Fibroblast of lung (primary cell): ENCODE data around the gene KLHL2. TPM values are rescaled to one million over a fixed set of nuclear protein-coding genes. Genes with fewer than 3 reads are reported as not detected.

Experiments used
- DNase-seq, 2 donors: peaks; one replicate each; pipeline versions ENCODE4 v3.0.0 to v3.0.0-alpha.2; 2010; ENCODE audit warnings: low read depth in 2 of 2
- H2AFZ ChIP-seq: 2 replicates; pipeline ENCODE4 v1.5.1; 2012; ENCODE audit warnings: low read length, control low read depth, inconsistent platforms
- H3K27ac ChIP-seq: 2 replicates; pipeline ENCODE4 v1.5.1; 2011; ENCODE audit warnings: low read length, control low read depth; ENCODE audit not compliant: insufficient read depth
- H3K27me3 ChIP-seq: 2 replicates; pipeline ENCODE4 v1.5.1; 2011; ENCODE audit warnings: mild to moderate bottlenecking, low read length; ENCODE audit not compliant: control insufficient read depth, insufficient read depth
- H3K36me3 ChIP-seq: 2 replicates; pipeline ENCODE4 v1.5.1; 2011; ENCODE audit warnings: low read length; ENCODE audit not compliant: control insufficient read depth, insufficient read depth
- H3K4me1 ChIP-seq: 2 replicates; pipeline ENCODE4 v1.5.1; 2011; ENCODE audit warnings: low read length; ENCODE audit not compliant: control insufficient read depth, insufficient read depth; ENCODE audit errors: extremely low read depth
- H3K4me2 ChIP-seq: 2 replicates; pipeline ENCODE4 v1.5.1; 2011; ENCODE audit warnings: low read length, control low read depth; ENCODE audit not compliant: insufficient read depth; ENCODE audit errors: extremely low read depth
- H3K4me3 ChIP-seq, 4 experiments: fragments of 200-600 bp in 1 of 4; sonication (generic) in 1 of 4; replicated peaks in 1 of 4; 2 replicates each; pipeline ENCODE4 v1.5.1; 2011 to 2016; ENCODE audit warnings: low read length in 4 of 4, low read depth in 3 of 4, mild to moderate bottlenecking in 3 of 4, control low read depth in 2 of 4, inconsistent platforms in 1 of 4, mixed read lengths in 1 of 4; ENCODE audit not compliant: insufficient read depth in 1 of 4; ENCODE audit errors: control extremely low read depth in 1 of 4
- H3K79me2 ChIP-seq: 2 replicates; pipeline ENCODE4 v1.5.1; 2012; ENCODE audit warnings: mild to moderate bottlenecking, low read length, inconsistent platforms; ENCODE audit not compliant: control insufficient read depth, insufficient read depth
- H3K9ac ChIP-seq: 2 replicates; pipeline ENCODE4 v1.5.1; 2011; ENCODE audit warnings: mild to moderate bottlenecking, low read length, control low read depth; ENCODE audit not compliant: insufficient read depth
- H3K9me3 ChIP-seq: 2 replicates; pipeline ENCODE4 v1.5.1; 2012; ENCODE audit warnings: low read depth, low read length; ENCODE audit not compliant: control insufficient read depth, insufficient read depth
- H4K20me1 ChIP-seq: 2 replicates; pipeline ENCODE4 v1.5.1; 2011; ENCODE audit warnings: low read length; ENCODE audit not compliant: control insufficient read depth, insufficient read depth; ENCODE audit errors: extremely low read depth
- EZH2 ChIP-seq: IDR thresholded peaks from 2 replicates; pipeline ENCODE4 v1.5.1; 2012; ENCODE audit warnings: low read length, control low read depth, mild to moderate bottlenecking; ENCODE audit errors: missing control alignments
- polyA plus RNA-seq, 2 donors: library from polyadenylated mRNA; depleted of rRNA in 1 of 2; stranded (reverse) in 1 of 2; unstranded in 1 of 2; fragments of >200 nt; gene quantifications; 2 replicates each; pipeline ENCODE4 v1.2.1, GENCODE V29; 2011 to 2012; ENCODE audit warnings: missing spikeins in 1 of 2
- total RNA-seq: library from RNA; depleted of rRNA; stranded (reverse); fragments of >200 nt; gene quantifications from 2 replicates; pipeline ENCODE4 v1.2.1, GENCODE V29; 2014
- TF ChIP-seq, protein P1 (sequence below), 2 donors: IDR thresholded peaks in 1 of 2; conservative IDR thresholded peaks in 1 of 2; 1 replicate in 1 of 2; 2 replicates in 1 of 2; pipeline ENCODE4 v1.5.1; 2011 to 2012; ENCODE audit warnings: low read length in 2 of 2, control low read depth in 1 of 2, inconsistent platforms in 1 of 2, low read depth in 1 of 2, mild to moderate bottlenecking in 1 of 2

The KLHL2 gene
- total and polyA plus RNA-seq, 2 donors (not counting 1 experiment from before 2014, with no cell fraction given), result 14.5 to 26.1 TPM

DNA sequence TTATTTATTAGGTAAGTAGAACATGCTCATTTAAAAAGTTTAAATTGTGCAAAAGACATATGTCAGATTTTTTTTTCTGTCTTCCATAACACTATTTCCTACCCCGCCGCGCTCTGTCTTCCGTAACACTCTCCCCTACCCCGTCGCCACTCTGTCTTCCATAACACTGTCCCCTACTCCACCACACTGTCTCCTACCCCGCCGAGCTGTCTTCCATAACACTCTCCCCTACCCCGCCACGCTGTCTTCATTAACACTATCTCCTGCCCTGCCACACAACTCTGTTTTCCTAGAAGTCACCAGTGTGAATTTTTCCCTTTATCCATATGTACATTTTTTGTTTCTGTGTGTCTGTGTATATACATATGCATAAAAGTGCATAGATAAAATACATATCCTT lies 124.5 kb downstream of the KLHL2 start:
- H4K20me1 ChIP-seq, result peaks cover 5% of the 10 kb centered on the region
- no peak for TF ChIP-seq EZH2
- TF ChIP-seq, protein P1, sequence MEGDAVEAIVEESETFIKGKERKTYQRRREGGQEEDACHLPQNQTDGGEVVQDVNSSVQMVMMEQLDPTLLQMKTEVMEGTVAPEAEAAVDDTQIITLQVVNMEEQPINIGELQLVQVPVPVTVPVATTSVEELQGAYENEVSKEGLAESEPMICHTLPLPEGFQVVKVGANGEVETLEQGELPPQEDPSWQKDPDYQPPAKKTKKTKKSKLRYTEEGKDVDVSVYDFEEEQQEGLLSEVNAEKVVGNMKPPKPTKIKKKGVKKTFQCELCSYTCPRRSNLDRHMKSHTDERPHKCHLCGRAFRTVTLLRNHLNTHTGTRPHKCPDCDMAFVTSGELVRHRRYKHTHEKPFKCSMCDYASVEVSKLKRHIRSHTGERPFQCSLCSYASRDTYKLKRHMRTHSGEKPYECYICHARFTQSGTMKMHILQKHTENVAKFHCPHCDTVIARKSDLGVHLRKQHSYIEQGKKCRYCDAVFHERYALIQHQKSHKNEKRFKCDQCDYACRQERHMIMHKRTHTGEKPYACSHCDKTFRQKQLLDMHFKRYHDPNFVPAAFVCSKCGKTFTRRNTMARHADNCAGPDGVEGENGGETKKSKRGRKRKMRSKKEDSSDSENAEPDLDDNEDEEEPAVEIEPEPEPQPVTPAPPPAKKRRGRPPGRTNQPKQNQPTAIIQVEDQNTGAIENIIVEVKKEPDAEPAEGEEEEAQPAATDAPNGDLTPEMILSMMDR (conservative IDR thresholded peaks at IDR 0.05 in 1 of 2, IDR thresholded peaks at IDR 0.05 in 1 of 2; ENCODE audit: low read depth in 1 of 2, low read length in 2 of 2), result no peak
- H3K36me3 ChIP-seq, result peaks cover 8% of the 10 kb centered on the region
- no peaks in the 10 kb centered on the region for H3K27me3 ChIP-seq
- H3K79me2 ChIP-seq, result peaks cover 88% of the 10 kb centered on the region
- H3K4me1 ChIP-seq, result peaks cover 6% of the 10 kb centered on the region
- H3K9me3 ChIP-seq, result no peaks in the 10 kb centered on the region
- H2AFZ ChIP-seq, result no peak overlapping the region
- no peak overlapping the region for H3K27ac ChIP-seq
- H3K9ac ChIP-seq, result no peak overlapping the region
- H3K4me2 ChIP-seq, result peak overlapping the region; percentile 52
- peak overlapping the region; percentile 16 to 90 (median 55) for H3K4me3 ChIP-seq
- DNase-seq, result no peak

DNA sequence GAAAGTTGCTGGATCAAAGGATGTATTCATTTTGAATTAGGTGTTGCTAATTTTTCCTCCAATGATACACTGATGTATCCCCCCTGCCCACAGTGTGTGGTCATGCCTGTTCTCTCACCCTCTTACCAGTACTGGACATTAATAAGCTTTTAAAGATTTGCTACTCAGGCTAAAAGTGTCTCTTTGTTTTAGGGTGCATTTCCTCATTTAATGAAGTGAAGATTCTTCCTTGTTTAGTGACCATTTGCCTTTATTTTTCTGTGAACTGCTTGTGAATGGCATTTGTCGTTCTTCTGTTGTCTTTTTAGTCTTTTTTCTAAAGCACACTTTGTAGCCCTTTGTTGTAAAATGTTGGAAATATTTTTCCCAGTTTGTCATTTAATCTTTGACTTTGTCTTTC lies 125.1 kb downstream of the KLHL2 start:
- Histone ChIP-seq H3K9ac (no peak overlapping the region), H4K20me1 (peaks cover 5% of the 10 kb centered on the region), H3K4me2 (peak overlapping the region; percentile 86)

DNA sequence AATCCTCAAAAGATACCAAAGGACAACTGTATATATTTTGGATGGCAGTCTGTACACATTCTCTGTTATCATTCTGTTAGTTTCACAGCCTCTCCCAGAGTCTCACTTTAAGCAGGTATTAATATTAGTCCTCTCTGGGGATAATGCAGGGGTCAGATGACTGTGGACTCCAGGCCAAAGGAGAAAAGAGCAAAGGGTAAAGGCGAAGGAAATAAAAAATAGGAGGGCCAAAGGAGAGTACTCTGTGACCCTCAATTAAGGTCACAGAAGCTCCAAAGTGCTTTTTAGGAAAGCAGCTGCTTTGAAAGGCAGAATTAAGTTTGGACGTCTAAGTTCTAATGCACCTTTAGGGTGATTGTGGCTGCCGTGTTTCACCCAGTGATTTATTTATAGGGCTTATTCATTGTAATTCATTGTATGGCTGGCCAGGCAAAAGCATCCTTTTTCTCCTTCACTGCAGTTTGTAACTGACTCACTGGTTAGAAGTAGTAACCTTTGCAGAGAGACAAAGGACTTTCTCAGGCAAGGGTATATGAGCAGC lies 127.9 kb downstream of the KLHL2 start:
- Histone ChIP-seq H3K4me3 (no peak overlapping the region), H3K27ac (no peak overlapping the region), H3K27me3 (no peaks in the 10 kb centered on the region), H2AFZ (no peak overlapping the region), H3K36me3 (peaks cover 9% of the 10 kb centered on the region), H3K4me2 (no peak overlapping the region), H4K20me1 (peaks cover 5% of the 10 kb centered on the region), H3K4me1 (peaks cover 4% of the 10 kb centered on the region), H3K9me3 (no peaks in the 10 kb centered on the region), H3K79me2 (peaks cover 67% of the 10 kb centered on the region), H3K9ac (no peak overlapping the region)
- DNase-seq, result no peak
- TF ChIP-seq EZH2, result no peak
- TF ChIP-seq, protein P1 (conservative IDR thresholded peaks at IDR 0.05 in 1 of 2, IDR thresholded peaks at IDR 0.05 in 1 of 2; ENCODE audit: low read depth in 1 of 2, low read length in 2 of 2), result no peak

More for the DNA sequence above, 125.1 kb downstream of the KLHL2 start:
- H3K4me1 ChIP-seq, result peaks cover 6% of the 10 kb centered on the region
- no peaks in the 10 kb centered on the region for H3K27me3 ChIP-seq
- no peak overlapping the region for H3K27ac ChIP-seq
- H3K9me3 ChIP-seq, result no peaks in the 10 kb centered on the region
- no peak for DNase-seq
- H3K36me3 ChIP-seq, result peaks cover 8% of the 10 kb centered on the region
- peak overlapping the region in 3 of 4 experiments; percentile 24 to 90 (median 86) for H3K4me3 ChIP-seq
- no peak overlapping the region for H2AFZ ChIP-seq
- H3K79me2 ChIP-seq, result peaks cover 93% of the 10 kb centered on the region
- TF ChIP-seq, protein P1 (conservative IDR thresholded peaks at IDR 0.05 in 1 of 2, IDR thresholded peaks at IDR 0.05 in 1 of 2; ENCODE audit: low read depth in 1 of 2, low read length in 2 of 2), result no peak
